Measurements from ENCODE around the gene CBY2. TPM values are rescaled to one million over a fixed set of nuclear protein-coding genes. Genes with fewer than 3 reads are reported as not detected.

The CBY2 gene
- total RNA-seq, 1 experiment from 2014 or later, result not detected

DNA sequence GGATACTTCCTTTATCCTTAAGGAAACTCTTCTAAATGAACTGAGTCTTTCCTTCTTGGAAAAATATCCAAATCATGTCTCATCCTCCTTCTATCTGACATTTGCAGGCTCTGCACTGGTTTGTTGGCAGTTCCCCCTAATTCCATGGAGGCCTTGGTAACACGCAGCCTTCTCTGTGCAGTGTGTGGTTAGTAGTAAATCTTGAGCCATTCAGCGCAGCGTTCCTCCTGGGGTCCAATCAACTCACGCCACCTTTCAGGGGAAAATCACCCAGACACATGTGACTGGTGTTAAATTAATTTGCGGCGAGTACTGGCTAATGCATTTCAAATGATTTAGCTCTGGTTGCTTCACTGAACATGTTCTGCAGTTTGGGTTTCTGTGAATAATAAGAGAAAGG lies 21.0 kb upstream of the CBY2 start:
- Histone ChIP-seq H3K4me3 (replicated peaks in 1 of 2; ENCODE audit: low read depth in 1 of 2, low read length in 2 of 2) (no peak overlapping the region), H3K9me2 (ENCODE audit: insufficient read depth) (no peaks in the 10 kb centered on the region), H3K4me2 (ENCODE audit: low read length) (no peak overlapping the region), H3K9ac (ENCODE audit: low read length) (no peak overlapping the region), H3K79me2 (ENCODE audit: insufficient read depth, low read length) (no peaks in the 10 kb centered on the region), H3K27ac (ENCODE audit: low read depth, low read length) (no peak overlapping the region), H3K9me3 (ENCODE audit: control insufficient read depth in 1 of 2, insufficient read depth in 1 of 2, low read depth in 1 of 2, low read length in 2 of 2) (no peaks in the 10 kb centered on the region), H3K27me3 (ENCODE audit: insufficient read depth, low read length) (peaks cover 30% of the 10 kb centered on the region), H3K36me3 (ENCODE audit: control insufficient read depth in 1 of 2, insufficient read depth in 2 of 2, low read length in 2 of 2) (no peaks in the 10 kb centered on the region), H3K4me1 (ENCODE audit: control insufficient read depth in 1 of 2, insufficient read depth in 2 of 2, low read length in 2 of 2) (peaks cover 0 to 7% of the 10 kb centered on the region in 2 experiments; a peak in 2 of 4 replicates), H2AFZ (ENCODE audit: low read depth, low read length, poor library complexity, severe bottlenecking) (no peak overlapping the region), H4K20me1 (ENCODE audit: insufficient read depth) (no peaks in the 10 kb centered on the region)
- ATAC-seq (no peak), DNase-seq (ENCODE audit: low read depth, low spot score) (no peak)
- ChIA-PET RAD21 (ENCODE audit: low non-redundant PET in 1 of 2, low total read pairs in 2 of 2, uncharacterized antibody in 2 of 2, unreplicated experiment in 2 of 2) (no interaction called here), POLR2A (no interaction called here), CTCF (no interaction called here)
- BruUV-seq (replicated peaks), result no TSS peak
- no peak for TF ChIP-seq SP1 (IDR thresholded peaks at IDR 0.05; ENCODE audit: low read depth)
- TF ChIP-seq EZH2phosphoT487 (IDR thresholded peaks at IDR 0.05; ENCODE audit: borderline replicate concordance), result no peak
- TF ChIP-seq, protein P1, sequence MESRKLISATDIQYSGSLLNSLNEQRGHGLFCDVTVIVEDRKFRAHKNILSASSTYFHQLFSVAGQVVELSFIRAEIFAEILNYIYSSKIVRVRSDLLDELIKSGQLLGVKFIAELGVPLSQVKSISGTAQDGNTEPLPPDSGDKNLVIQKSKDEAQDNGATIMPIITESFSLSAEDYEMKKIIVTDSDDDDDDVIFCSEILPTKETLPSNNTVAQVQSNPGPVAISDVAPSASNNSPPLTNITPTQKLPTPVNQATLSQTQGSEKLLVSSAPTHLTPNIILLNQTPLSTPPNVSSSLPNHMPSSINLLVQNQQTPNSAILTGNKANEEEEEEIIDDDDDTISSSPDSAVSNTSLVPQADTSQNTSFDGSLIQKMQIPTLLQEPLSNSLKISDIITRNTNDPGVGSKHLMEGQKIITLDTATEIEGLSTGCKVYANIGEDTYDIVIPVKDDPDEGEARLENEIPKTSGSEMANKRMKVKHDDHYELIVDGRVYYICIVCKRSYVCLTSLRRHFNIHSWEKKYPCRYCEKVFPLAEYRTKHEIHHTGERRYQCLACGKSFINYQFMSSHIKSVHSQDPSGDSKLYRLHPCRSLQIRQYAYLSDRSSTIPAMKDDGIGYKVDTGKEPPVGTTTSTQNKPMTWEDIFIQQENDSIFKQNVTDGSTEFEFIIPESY (IDR thresholded peaks at IDR 0.05; ENCODE audit: extremely low read depth, insufficient replicate concordance, low read length), result no peak
- TF ChIP-seq YY1 (IDR thresholded peaks at IDR 0.05; ENCODE audit: extremely low read depth, insufficient replicate concordance, low read depth, low read length), result no peak
- TF ChIP-seq ZFX (IDR thresholded peaks at IDR 0.05), result no peak
- TF ChIP-seq, protein P2, sequence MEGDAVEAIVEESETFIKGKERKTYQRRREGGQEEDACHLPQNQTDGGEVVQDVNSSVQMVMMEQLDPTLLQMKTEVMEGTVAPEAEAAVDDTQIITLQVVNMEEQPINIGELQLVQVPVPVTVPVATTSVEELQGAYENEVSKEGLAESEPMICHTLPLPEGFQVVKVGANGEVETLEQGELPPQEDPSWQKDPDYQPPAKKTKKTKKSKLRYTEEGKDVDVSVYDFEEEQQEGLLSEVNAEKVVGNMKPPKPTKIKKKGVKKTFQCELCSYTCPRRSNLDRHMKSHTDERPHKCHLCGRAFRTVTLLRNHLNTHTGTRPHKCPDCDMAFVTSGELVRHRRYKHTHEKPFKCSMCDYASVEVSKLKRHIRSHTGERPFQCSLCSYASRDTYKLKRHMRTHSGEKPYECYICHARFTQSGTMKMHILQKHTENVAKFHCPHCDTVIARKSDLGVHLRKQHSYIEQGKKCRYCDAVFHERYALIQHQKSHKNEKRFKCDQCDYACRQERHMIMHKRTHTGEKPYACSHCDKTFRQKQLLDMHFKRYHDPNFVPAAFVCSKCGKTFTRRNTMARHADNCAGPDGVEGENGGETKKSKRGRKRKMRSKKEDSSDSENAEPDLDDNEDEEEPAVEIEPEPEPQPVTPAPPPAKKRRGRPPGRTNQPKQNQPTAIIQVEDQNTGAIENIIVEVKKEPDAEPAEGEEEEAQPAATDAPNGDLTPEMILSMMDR (IDR thresholded peaks at IDR 0.05 in 2 of 3, conservative IDR thresholded peaks at IDR 0.05 in 1 of 3; ENCODE audit: borderline replicate concordance in 1 of 3, insufficient read depth in 1 of 3, low read depth in 2 of 3, low read length in 2 of 3), result no peak
- no peak for TF ChIP-seq FOSL1 (IDR thresholded peaks at IDR 0.05; ENCODE audit: low read depth)
- TF ChIP-seq, protein P3, sequence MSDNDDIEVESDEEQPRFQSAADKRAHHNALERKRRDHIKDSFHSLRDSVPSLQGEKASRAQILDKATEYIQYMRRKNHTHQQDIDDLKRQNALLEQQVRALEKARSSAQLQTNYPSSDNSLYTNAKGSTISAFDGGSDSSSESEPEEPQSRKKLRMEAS (IDR thresholded peaks at IDR 0.05), result no peak
- no peak for TF ChIP-seq ZNF274 (IDR thresholded peaks at IDR 0.05; ENCODE audit: low read depth, low read length)
- TF ChIP-seq SIN3A (IDR thresholded peaks at IDR 0.05; ENCODE audit: low read depth), result no peak
- TF ChIP-seq POLR2A (IDR thresholded peaks at IDR 0.05; ENCODE audit: borderline replicate concordance, extremely low read depth, insufficient read depth, insufficient read length), result no peak
- no peak for TF ChIP-seq POLR2AphosphoS5 (IDR thresholded peaks at IDR 0.05; ENCODE audit: low read depth, low read length)
- TF ChIP-seq CEBPB (IDR thresholded peaks at IDR 0.05; ENCODE audit: low read depth), result no peak
- no peak for TF ChIP-seq JUND (IDR thresholded peaks at IDR 0.05)
- no peak for TF ChIP-seq ELF1 (IDR thresholded peaks at IDR 0.05; ENCODE audit: borderline replicate concordance, low read depth)
- no peak for TF ChIP-seq TCF7L2 (IDR thresholded peaks at IDR 0.05; ENCODE audit: borderline replicate concordance, extremely low read depth, insufficient read depth, insufficient read length)
- TF ChIP-seq, protein P4, sequence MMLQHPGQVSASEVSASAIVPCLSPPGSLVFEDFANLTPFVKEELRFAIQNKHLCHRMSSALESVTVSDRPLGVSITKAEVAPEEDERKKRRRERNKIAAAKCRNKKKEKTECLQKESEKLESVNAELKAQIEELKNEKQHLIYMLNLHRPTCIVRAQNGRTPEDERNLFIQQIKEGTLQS (IDR thresholded peaks at IDR 0.05), result no peak
- TF ChIP-seq SRF (IDR thresholded peaks at IDR 0.05; ENCODE audit: low read depth), result no peak
- no peak for TF ChIP-seq RAD21 (IDR thresholded peaks at IDR 0.05; ENCODE audit: low read depth)
- no peak for TF ChIP-seq EGR1 (IDR thresholded peaks at IDR 0.05; ENCODE audit: low read depth)
- intact Hi-C loops (cut with micrococcal nuclease), result no loop called here

Measured in HCT116 (cell line).